HepG2 (cell line): ENCODE measurements around the gene ZBTB17. TPM values are rescaled to one million over a fixed set of nuclear protein-coding genes. Genes with fewer than 3 reads are reported as not detected.

Experiments used
- ATAC-seq: fragments of 200-7000 bp; cut with Tn5 transposase; 3 replicates; pipeline ENCODE4 v1.9.1; 2020; ENCODE audit warnings: mild to moderate bottlenecking, moderate library complexity
- BruUV-seq: library from RNA; stranded (reverse); fragments of 400-500 nt; replicated peaks from 2 replicates; lab custom pipeline; 2021; lab: Mats Ljungman, UMichigan
- CTCF ChIA-PET: fragments of 300-600 bp; formaldehyde crosslinking; extraction: SDS; loops from one replicate; lab custom pipeline; 2021; ENCODE audit warnings: low total read pairs, inconsistent platforms, low intra/inter-chr PET ratio; lab: Yijun Ruan, JAX
- POLR2A ChIA-PET: fragments of 350-600 bp; sonication (Branson Sonifier 250); formaldehyde crosslinking; loops from one replicate; lab custom pipeline; 2020; ENCODE audit warnings: antibody characterized with exemption, inconsistent platforms; lab: Yijun Ruan, JAX
- DNase-seq: peaks from one replicate; pipeline ENCODE4 v3.0.0-alpha.2; 2015; ENCODE audit warnings: low spot score
- FAIRE-seq: peaks from 3 replicates; lab custom pipeline; 2011; peaks lifted over from hg19 to GRCh38; lab: Jason Lieb, UNC
- H2AFZ ChIP-seq: one replicate; pipeline ENCODE4 v1.6.1; 2011; ENCODE audit warnings: low read length, inconsistent platforms
- H3K27ac ChIP-seq: fragments of 300-600 bp; 3 replicates; pipeline ENCODE4 v1.8.0; 2011; ENCODE audit warnings: mixed run types, mild to moderate bottlenecking, mixed read lengths, low read length, inconsistent platforms; ENCODE audit not compliant: insufficient read depth; ENCODE audit errors: extremely low read length
- H3K27me3 ChIP-seq, 2 experiments: fragments of 200-600 bp in 1 of 2; 2 replicates in 1 of 2; 3 replicates in 1 of 2; pipeline versions ENCODE4 v1.6.0 to v1.8.0; 2011; ENCODE audit warnings: low read length in 2 of 2, mild to moderate bottlenecking in 2 of 2, moderate library complexity in 2 of 2, inconsistent platforms in 1 of 2; ENCODE audit not compliant: insufficient read depth in 2 of 2, control insufficient read depth in 1 of 2
- H3K36me3 ChIP-seq, 2 experiments: fragments of 200-600 bp in 1 of 2; replicated peaks in 1 of 2; 2 replicates in 1 of 2; 3 replicates in 1 of 2; pipeline versions ENCODE4 v1.5.1 to v1.8.0; 2011; ENCODE audit warnings: low read length in 2 of 2, inconsistent platforms in 1 of 2; ENCODE audit not compliant: insufficient read depth in 2 of 2, control insufficient read depth in 1 of 2
- H3K4me1 ChIP-seq: 2 replicates; pipeline ENCODE4 v1.5.1; 2012; ENCODE audit warnings: low read length, inconsistent platforms; ENCODE audit not compliant: insufficient read depth
- H3K4me2 ChIP-seq: 2 replicates; pipeline ENCODE4 v1.6.0; 2011; ENCODE audit warnings: low read depth, low read length, inconsistent platforms
- H3K4me3 ChIP-seq, 3 experiments: fragments of 200-600 bp in 1 of 3; sonication (generic), shearing (Covaris generic) in 1 of 3; replicated peaks in 1 of 3; 2 replicates each; pipeline ENCODE4 v1.5.1; 2011 to 2016; ENCODE audit warnings: low read length in 3 of 3, inconsistent platforms in 2 of 3, low read depth in 2 of 3, mild to moderate bottlenecking in 2 of 3, control low read depth in 1 of 3, mixed read lengths in 1 of 3; ENCODE audit not compliant: insufficient read depth in 1 of 3
- H3K79me2 ChIP-seq: one replicate; pipeline ENCODE4 v1.6.1; 2011; ENCODE audit warnings: low read length, inconsistent platforms; ENCODE audit not compliant: insufficient read depth
- H3K9ac ChIP-seq: 2 replicates; pipeline ENCODE4 v1.6.0; 2011; ENCODE audit warnings: mild to moderate bottlenecking, low read depth, low read length, inconsistent platforms; ENCODE audit not compliant: insufficient read depth
- H3K9me3 ChIP-seq: 2 replicates; pipeline ENCODE4 v1.5.1; 2012; ENCODE audit warnings: mild to moderate bottlenecking, low read length
- H4K20me1 ChIP-seq: 2 replicates; pipeline ENCODE4 v1.6.0; 2011; ENCODE audit warnings: inconsistent platforms, mild to moderate bottlenecking, low read length, moderate library complexity; ENCODE audit not compliant: insufficient read depth
- EZH2 ChIP-seq: conservative IDR thresholded peaks from 2 replicates; pipeline ENCODE4 v1.6.1; 2012; ENCODE audit warnings: mild to moderate bottlenecking, low read depth, low read length, moderate library complexity
- FOXA1 ChIP-seq, 2 experiments: fragments of 450-650 bp in 1 of 2; sonication (generic) in 1 of 2; formaldehyde crosslinking in 1 of 2; IDR thresholded peaks; 2 replicates each; pipeline versions ENCODE4 v1.4.0 to v1.6.1; 2016 to 2020; ENCODE audit warnings: missing genetic modification reagents in 1 of 2
- GMEB1 ChIP-seq: sonication (generic); formaldehyde crosslinking; IDR thresholded peaks from 2 replicates; pipeline ENCODE4 v1.5.1; 2020; ENCODE audit warnings: missing genetic modification reagents, mild to moderate bottlenecking, borderline replicate concordance
- HOMEZ ChIP-seq: IDR thresholded peaks from 2 replicates; pipeline ENCODE4 v1.6.1; 2016; ENCODE audit warnings: low read depth
- MBNL3 ChIP-seq: fragments of 250-450 bp; sonication (Bioruptor Pico); conservative IDR thresholded peaks from 2 replicates; pipeline ENCODE4 v1.8.0; 2022; ENCODE audit warnings: mild to moderate bottlenecking, inconsistent platforms
- TOE1 ChIP-seq: sonication (generic); formaldehyde crosslinking; IDR thresholded peaks from 2 replicates; pipeline ENCODE4 v1.4.0; 2020; ENCODE audit warnings: mild to moderate bottlenecking, missing genetic modification reagents
- ZBTB20 ChIP-seq: sonication (generic); formaldehyde crosslinking; IDR thresholded peaks from 2 replicates; pipeline ENCODE4 v1.8.1; 2023; ENCODE audit warnings: missing genetic modification reagents, low read depth, mild to moderate bottlenecking, borderline replicate concordance
- ZNF768 ChIP-seq: sonication (generic); formaldehyde crosslinking; IDR thresholded peaks from 2 replicates; pipeline ENCODE4 v1.4.0; 2020; ENCODE audit warnings: missing genetic modification reagents
- in situ Hi-C: cut with HindIII; loops from 2 replicates; pipeline ENCODE4 v1.10.0; 2017; ENCODE audit warnings: low pct_unique_long_range_greater_than_20kb; ENCODE audit not compliant: extremely low pct_ligation_motif_present
- intact Hi-C: fragments of 100-400 bp; cut with micrococcal nuclease; formaldehyde crosslinking; loops from one replicate; pipeline ENCODE4 v1.10.0; 2022; ENCODE audit not compliant: unreplicated experiment
- polyA plus RNA-seq, 8 experiments: library from polyadenylated mRNA; depleted of rRNA in 3 of 8; stranded (reverse) in 7 of 8; unstranded in 1 of 8; fragments of >200 nt; fragmentation: Illumina TruSeq in 4 of 8; extraction: Trizol in 4 of 8; gene quantifications; 2 replicates each; pipeline versions ENCODE4 v1.2.1 to v1.2.3, GENCODE V29; 2011 to 2016; ENCODE audit warnings: low read depth in 4 of 8, missing spikeins in 1 of 8, mixed read lengths in 1 of 8; ENCODE audit not compliant: insufficient read depth in 1 of 8
- total RNA-seq, 5 experiments: library from RNA; depleted of rRNA; stranded (reverse); fragments of >200 nt; fragmentation: Illumina TruSeq; extraction: Trizol; gene quantifications; 2 replicates each; pipeline ENCODE4 v1.2.3, GENCODE V29; 2016; ENCODE audit warnings: low read depth in 1 of 5
- TF ChIP-seq, protein P1 (sequence below): sonication (generic); formaldehyde crosslinking; conservative IDR thresholded peaks from 2 replicates; pipeline ENCODE4 v1.5.0; 2020; ENCODE audit warnings: missing genetic modification reagents
- TF ChIP-seq, protein P2 (sequence below): sonication (generic); formaldehyde crosslinking; IDR thresholded peaks from 2 replicates; pipeline ENCODE4 v1.4.0; 2020; ENCODE audit warnings: missing genetic modification reagents, borderline replicate concordance
- TF ChIP-seq, protein P3 (sequence below): sonication (generic); formaldehyde crosslinking; IDR thresholded peaks from 2 replicates; pipeline ENCODE4 v1.5.0; 2020; ENCODE audit warnings: mild to moderate bottlenecking, missing genetic modification reagents, moderate library complexity

ZBTB17 gene
- total and polyA plus RNA-seq, 2 of the 13 experiments (the other 11 are each of a cell fraction or from before 2014, with no cell fraction given) = 16.7 to 17.0 TPM

DNA sequence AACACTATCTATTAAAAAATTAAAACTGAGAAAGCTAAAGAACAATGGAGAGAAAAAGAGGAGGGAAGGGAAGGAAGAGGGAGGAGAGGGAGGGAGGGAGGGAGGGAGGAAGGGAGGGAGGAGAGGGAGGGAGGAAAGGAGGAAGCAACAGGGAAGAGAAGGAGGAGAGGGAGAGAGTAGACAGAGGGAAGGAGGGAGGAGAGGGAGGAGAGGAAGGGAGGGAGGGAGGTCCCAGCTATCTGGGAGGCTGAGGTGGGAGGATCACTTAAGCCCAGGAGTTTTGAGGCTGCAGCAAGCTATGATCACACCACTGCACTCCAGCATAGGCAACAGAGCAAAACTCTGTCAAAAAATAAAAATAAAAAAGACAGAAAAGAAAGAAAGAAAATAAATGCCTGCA, 16.5 kb downstream of the ZBTB17 start (continued):
- no peak for TF ChIP-seq HOMEZ (CRISPR knock-in tag)
- TF ChIP-seq, protein P1, sequence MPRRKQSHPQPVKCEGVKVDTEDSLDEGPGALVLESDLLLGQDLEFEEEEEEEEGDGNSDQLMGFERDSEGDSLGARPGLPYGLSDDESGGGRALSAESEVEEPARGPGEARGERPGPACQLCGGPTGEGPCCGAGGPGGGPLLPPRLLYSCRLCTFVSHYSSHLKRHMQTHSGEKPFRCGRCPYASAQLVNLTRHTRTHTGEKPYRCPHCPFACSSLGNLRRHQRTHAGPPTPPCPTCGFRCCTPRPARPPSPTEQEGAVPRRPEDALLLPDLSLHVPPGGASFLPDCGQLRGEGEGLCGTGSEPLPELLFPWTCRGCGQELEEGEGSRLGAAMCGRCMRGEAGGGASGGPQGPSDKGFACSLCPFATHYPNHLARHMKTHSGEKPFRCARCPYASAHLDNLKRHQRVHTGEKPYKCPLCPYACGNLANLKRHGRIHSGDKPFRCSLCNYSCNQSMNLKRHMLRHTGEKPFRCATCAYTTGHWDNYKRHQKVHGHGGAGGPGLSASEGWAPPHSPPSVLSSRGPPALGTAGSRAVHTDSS (CRISPR knock-in tag) = no peak

GRCh38 chr1:15958793-15959192, 17.1 kb downstream of the ZBTB17 start:
- H4K20me1 ChIP-seq = peaks cover 5% of the 10 kb centered on the region; the same call in 1 of the 2 replicates
- no peaks in the 10 kb centered on the region for H3K27me3 ChIP-seq
- no peak overlapping the region for H3K4me3 ChIP-seq
- DNase-seq (no peak), ATAC-seq (no peak), FAIRE-seq (no peak)
- intact Hi-C loops = loop anchor here (2.0 kb wide), 1 partner anchor 36 kb away; no protein-coding TSS in a partner anchor
- no peaks in the 10 kb centered on the region for H3K9me3 ChIP-seq
- peaks cover 11% of the 10 kb centered on the region for H3K79me2 ChIP-seq
- no TSS peak for BruUV-seq
- no peak overlapping the region for H3K4me2 ChIP-seq
- H3K36me3 ChIP-seq = peaks cover 2 to 8% of the 10 kb centered on the region in 2 experiments; a peak in 2 of 5 replicates
- in situ Hi-C loops = no loop called here
- CTCF ChIA-PET = no interaction called here
- POLR2A ChIA-PET = no interaction called here
- H2AFZ ChIP-seq = no peak overlapping the region
- H3K4me1 ChIP-seq = no peaks in the 10 kb centered on the region
- H3K9ac ChIP-seq = no peak overlapping the region
- H3K27ac ChIP-seq = no peak overlapping the region
- no peak for TF ChIP-seq EZH2
- TF ChIP-seq ZBTB20 = no peak
- no peak for TF ChIP-seq ZNF768 (CRISPR knock-in tag)
- TF ChIP-seq, protein P2, sequence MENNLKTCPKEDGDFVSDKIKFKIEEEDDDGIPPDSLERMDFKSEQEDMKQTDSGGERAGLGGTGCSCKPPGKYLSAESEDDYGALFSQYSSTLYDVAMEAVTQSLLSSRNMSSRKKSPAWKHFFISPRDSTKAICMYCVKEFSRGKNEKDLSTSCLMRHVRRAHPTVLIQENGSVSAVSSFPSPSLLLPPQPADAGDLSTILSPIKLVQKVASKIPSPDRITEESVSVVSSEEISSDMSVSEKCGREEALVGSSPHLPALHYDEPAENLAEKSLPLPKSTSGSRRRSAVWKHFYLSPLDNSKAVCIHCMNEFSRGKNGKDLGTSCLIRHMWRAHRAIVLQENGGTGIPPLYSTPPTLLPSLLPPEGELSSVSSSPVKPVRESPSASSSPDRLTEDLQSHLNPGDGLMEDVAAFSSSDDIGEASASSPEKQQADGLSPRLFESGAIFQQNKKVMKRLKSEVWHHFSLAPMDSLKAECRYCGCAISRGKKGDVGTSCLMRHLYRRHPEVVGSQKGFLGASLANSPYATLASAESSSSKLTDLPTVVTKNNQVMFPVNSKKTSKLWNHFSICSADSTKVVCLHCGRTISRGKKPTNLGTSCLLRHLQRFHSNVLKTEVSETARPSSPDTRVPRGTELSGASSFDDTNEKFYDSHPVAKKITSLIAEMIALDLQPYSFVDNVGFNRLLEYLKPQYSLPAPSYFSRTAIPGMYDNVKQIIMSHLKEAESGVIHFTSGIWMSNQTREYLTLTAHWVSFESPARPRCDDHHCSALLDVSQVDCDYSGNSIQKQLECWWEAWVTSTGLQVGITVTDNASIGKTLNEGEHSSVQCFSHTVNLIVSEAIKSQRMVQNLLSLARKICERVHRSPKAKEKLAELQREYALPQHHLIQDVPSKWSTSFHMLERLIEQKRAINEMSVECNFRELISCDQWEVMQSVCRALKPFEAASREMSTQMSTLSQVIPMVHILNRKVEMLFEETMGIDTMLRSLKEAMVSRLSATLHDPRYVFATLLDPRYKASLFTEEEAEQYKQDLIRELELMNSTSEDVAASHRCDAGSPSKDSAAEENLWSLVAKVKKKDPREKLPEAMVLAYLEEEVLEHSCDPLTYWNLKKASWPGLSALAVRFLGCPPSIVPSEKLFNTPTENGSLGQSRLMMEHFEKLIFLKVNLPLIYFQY (CRISPR knock-in tag) = no peak
- TF ChIP-seq, protein P3, sequence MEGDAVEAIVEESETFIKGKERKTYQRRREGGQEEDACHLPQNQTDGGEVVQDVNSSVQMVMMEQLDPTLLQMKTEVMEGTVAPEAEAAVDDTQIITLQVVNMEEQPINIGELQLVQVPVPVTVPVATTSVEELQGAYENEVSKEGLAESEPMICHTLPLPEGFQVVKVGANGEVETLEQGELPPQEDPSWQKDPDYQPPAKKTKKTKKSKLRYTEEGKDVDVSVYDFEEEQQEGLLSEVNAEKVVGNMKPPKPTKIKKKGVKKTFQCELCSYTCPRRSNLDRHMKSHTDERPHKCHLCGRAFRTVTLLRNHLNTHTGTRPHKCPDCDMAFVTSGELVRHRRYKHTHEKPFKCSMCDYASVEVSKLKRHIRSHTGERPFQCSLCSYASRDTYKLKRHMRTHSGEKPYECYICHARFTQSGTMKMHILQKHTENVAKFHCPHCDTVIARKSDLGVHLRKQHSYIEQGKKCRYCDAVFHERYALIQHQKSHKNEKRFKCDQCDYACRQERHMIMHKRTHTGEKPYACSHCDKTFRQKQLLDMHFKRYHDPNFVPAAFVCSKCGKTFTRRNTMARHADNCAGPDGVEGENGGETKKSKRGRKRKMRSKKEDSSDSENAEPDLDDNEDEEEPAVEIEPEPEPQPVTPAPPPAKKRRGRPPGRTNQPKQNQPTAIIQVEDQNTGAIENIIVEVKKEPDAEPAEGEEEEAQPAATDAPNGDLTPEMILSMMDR (CRISPR knock-in tag) = peak; percentile 34; the same call in 1 of the 2 replicates
- TF ChIP-seq FOXA1 (IDR thresholded peaks at IDR 0.05) = no peak
- TF ChIP-seq FOXA1 (CRISPR knock-in tag; IDR thresholded peaks at IDR 0.05) = no peak
- TF ChIP-seq MBNL3 (CRISPR knock-in tag) = no peak
- no peak for TF ChIP-seq TOE1 (CRISPR knock-in tag)
- no peak for TF ChIP-seq GMEB1 (CRISPR knock-in tag)
